Activated CD8-positive, alpha-beta memory T cell treated with anti-CD3 and anti-CD28 coated beads for 4 hours (primary cell): ENCODE results near the gene RTF1.
A peak's percentile ranks its signal among the peaks of the same experiment; 100 is the strongest.
"Not testable (repeated sequence)": the region's sequence is repeated elsewhere in the genome, so short reads cannot be mapped to it uniquely, and the experiment has no call there.

Source experiments
- DNase-seq, 2 donors: peaks; one replicate each; pipeline ENCODE4 v3.0.0-alpha.2; 2020; ENCODE audit warnings: low read depth in 2 of 2

RTF1 gene

GRCh38 chr15:41416742-41417417 lies at the start of gene RTF1:
TSS of gene RTF1 (plus strand) at chr15:41417095. CDS start at chr15:41417116, 21 bp downstream.
- peak; percentile 92 to 95 for DNase-seq

- DNase-seq, result no peak
Measured at GRCh38 chr15:41367418-41367817, 49.5 kb upstream of the RTF1 start.

DNA sequence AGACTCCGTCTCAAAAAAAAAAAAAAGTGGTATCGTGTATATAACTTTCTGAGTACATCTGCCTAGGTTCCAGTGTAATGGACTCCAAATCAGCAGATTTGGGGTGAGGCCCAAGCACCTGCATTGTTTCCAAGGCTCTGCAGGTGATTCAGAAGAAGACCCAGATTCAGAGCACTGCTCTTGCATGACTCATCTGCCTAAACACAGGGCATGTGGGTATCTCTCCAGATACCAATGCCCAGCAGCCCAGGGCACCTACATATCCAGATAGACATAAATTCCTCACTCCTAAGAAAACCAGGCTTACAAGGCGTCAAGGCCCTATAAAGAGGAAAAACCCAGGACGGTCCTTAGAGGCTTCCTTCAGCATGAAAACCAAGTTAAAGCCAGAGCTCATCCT lies 38.9 kb upstream of the RTF1 start:
- DNase-seq, result no peak

- not testable (repeated sequence) for DNase-seq
Measured at GRCh38 chr15:41383974-41384749, 32.7 kb upstream of the RTF1 start.

DNA sequence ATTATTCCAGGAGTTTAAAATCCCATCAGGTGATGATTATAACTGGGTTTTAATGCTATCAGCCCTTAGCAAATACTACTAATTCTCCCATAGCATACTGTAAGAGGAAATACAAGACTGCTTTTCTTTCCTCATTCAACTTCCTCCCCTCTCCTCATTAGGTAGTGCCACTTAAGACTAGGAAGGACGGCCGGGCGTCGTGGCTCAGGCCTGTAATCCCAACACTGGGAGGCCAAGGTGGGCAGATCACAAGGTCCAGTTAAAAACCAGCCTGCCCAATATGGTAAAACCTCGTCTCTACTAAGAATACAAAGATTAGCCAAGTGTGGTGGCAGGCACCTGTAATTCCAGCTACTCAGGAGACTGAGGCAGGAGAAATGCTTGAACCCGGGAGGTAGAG lies 29.2 kb upstream of the RTF1 start:
- no peak for DNase-seq

DNA sequence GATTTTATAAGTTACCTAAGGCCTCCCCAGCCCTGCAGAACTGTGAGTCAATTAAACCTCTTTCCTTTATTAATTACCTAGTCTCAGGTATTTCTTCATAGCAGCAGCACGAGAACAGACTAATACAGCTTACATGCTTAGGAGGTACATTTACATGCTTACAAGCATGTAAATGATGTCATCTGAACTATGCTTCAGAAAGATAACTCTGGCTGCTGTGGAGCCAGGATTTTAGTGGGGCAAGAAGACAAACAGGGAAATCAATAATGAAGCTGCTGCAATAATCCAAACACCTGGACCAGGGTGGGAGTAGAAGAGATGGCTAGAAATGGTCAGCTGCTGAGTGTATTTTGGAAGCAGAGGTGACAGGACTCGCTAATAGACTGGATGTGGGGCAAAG lies 24.2 kb upstream of the RTF1 start:
- no peak for DNase-seq

- no peak for DNase-seq
Measured at GRCh38 chr15:41394924-41395323, 22.0 kb upstream of the RTF1 start.

- DNase-seq, result no peak
Measured at GRCh38 chr15:41396111-41396510, 20.8 kb upstream of the RTF1 start.

DNA sequence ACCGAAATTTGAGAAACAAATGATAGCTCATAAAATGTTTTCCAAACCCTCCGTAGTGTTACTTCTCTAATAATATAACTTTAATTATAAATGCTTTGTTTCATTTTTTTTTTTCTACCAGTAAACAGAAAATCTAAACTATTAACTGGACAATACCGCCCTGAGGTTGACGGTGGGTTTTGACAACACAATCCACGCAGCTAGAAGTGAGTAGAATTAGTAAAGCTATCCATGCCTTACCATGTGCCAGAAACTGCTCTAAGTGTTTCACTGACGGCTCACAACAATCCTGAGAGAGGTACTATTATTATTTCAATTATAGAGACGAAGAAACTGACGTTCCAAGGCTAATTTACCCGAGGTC lies 15.0 kb upstream of the RTF1 start:
- no peak for DNase-seq

DNA sequence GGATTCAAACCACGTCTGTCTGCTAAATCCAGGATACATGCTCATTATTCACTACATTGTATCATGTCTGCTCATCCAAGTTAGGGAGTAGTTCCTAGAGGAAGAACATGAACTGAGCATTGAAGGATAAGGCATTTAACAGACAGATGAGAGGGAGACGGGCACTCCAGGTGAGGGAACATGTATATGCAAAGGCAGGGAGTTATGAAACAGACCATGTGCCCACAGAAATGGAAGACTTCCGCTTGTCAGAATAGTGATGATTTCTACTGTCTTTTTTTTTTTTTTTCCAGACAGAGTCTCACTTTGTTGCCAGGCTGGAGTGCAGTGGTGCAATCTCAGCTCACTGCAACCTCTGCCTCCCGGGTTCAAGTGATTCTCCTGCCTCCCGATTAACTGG lies 9.6 kb upstream of the RTF1 start:
- DNase-seq, result no peak

- DNase-seq, result no peak
Measured at GRCh38 chr15:41408234-41408641, 8.7 kb upstream of the RTF1 start.

DNA sequence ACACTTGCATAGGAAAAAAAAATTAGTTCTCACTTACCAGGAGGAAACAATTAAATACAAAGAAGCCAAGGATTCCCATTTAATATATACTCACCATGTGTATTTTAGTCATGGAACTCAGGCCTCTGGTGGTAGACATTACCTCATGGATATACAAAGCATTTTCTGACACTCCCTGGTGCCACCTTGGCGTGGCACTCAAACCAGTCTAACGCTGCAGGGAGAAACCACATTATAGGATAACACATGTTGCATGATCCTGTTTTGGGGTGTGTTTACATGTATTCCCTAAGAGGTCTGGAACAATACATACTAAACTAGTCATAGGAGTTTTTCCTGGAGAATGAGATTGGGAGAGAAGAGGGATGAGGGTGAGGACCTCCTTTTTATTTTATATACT lies 5.9 kb upstream of the RTF1 start:
- no peak for DNase-seq

GRCh38 chr15:41411441-41411840 lies 5.5 kb upstream of the RTF1 start:
- no peak for DNase-seq

GRCh38 chr15:41416128-41416741 lies 660 bp upstream of the RTF1 start:
- no peak for DNase-seq

DNA sequence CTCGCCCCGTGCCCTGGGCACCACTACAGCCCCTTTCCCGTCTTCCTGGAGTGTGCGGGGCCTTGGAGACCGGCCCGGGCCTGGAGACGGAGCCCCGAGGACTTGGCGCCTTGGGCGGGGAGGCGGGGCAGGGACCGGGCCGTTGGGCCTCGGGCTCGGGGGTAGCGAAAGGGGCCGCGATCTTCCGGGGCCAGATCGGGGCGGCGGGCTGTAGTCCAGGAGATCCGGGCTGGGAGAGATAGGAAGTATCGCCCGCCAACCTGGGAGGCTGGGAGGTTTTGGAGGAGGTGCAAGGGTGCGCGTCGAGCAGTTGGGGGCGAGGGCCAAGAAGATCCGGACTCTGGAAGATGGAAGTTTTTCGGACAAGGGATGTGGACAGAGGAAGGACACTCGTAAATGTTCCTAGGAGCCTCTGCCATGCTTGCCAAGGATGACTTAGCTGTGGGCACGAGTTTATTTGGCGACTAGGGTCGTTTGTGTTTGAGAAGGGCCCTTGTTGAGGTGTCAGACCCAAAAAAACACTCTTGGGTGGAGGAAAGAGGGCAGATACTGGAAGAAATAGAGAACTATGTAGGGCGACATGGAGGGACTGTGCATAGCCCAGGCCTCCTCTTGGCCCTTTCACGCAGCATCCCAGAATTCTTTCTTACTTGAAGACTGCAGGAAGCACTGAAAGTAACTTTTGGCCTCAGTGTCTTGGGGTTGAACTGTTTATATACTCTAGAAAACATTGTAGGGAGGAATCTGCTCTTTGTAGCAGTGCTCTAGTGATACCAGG lies 712 bp downstream of the RTF1 start:
- DNase-seq, result peak in 1 of 2 donors; percentile 5

- DNase-seq, result no peak
Measured at GRCh38 chr15:41423979-41424659, 7.2 kb downstream of the RTF1 start.

DNA sequence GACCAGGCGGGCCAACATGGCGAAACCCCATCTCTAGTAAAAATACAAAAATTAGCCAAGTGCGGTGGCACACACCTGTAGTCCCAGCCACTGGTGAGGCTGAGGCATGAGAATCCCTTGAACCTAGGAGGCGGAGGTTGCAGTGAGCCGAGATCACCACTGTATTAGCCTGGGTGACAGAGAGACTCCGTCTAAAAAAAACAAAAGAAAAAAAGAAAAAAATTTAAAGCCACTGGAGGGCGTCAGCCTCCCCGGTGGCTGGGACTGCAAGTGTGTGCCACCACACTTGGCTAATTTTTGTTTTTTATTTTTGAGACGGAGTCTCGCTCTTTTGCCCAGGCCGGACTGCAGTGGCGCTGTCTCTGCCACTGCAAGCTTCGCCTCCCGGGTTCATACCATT lies 7.9 kb downstream of the RTF1 start:
- DNase-seq, result no peak

DNA sequence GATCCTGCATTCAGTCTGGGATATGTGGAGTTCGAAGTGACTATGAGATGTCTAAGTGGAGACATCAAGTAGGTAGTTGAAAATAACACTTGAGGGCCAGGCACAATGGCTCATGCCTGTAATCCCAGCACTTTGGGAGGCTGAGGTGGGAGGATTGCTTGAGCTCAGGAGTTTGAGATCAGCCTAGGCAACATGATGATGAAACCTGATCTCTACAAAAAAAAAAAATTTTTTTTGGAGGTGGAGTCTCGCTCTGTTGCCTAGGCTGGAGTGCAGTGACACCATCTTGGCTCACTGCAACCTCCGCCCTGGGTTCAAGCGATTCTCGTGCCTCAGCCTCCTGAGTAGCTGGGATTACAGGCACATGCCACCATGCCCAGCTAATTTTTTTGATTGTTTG lies 9.0 kb downstream of the RTF1 start:
- DNase-seq, result not testable (repeated sequence)

GRCh38 chr15:41429003-41429890 lies 12.4 kb downstream of the RTF1 start:
- no peak for DNase-seq

- DNase-seq, result no peak
Measured at GRCh38 chr15:41435037-41435786, 18.3 kb downstream of the RTF1 start.
